K562 (cell line): ENCODE data around the gene TNFAIP3. TPM values are rescaled to one million over a fixed set of nuclear protein-coding genes. Genes with fewer than 3 reads are reported as not detected.

ENCODE experiments used
- ARHGAP35 ChIP-seq: fragments of 450-650 bp; IDR thresholded peaks from 2 replicates; pipeline ENCODE4 v1.6.1; 2018; ENCODE audit not compliant: partially characterized antibody
- ARID3B ChIP-seq: fragments of 250-450 bp; sonication (Bioruptor Pico); IDR thresholded peaks from 2 replicates; pipeline ENCODE4 v1.4.0; 2020; ENCODE audit warnings: borderline replicate concordance
- BHLHE40 ChIP-seq: IDR thresholded peaks from 2 replicates; pipeline ENCODE4 v1.6.1; 2011; ENCODE audit warnings: low read length, improper control_type of control experiment
- CBFA2T2 ChIP-seq: fragments of 450-650 bp; conservative IDR thresholded peaks from 2 replicates; pipeline ENCODE4 v1.6.1; 2017; ENCODE audit warnings: mild to moderate bottlenecking
- CEBPZ ChIP-seq: fragments of 150-350 bp; IDR thresholded peaks from 2 replicates; pipeline ENCODE4 v1.6.1; 2014; ENCODE audit warnings: low read depth, mild to moderate bottlenecking, low read length, borderline replicate concordance
- DEAF1 ChIP-seq: fragments of 450-650 bp; formaldehyde crosslinking; IDR thresholded peaks from 2 replicates; pipeline ENCODE4 v1.4.0; 2020; ENCODE audit warnings: mild to moderate bottlenecking, moderate library complexity
- HCFC1 ChIP-seq: IDR thresholded peaks from 2 replicates; pipeline ENCODE4 v1.6.1; 2012; ENCODE audit warnings: low read depth, low read length, improper control_type of control experiment
- HIVEP1 ChIP-seq: fragments of 250-450 bp; sonication (Bioruptor Pico); IDR thresholded peaks from 2 replicates; pipeline ENCODE4 v1.4.0; 2020; ENCODE audit warnings: mild to moderate bottlenecking
- MECOM ChIP-seq: fragments of 250-450 bp; sonication (Bioruptor Pico); IDR thresholded peaks from 2 replicates; pipeline ENCODE4 v1.8.0; 2022; ENCODE audit warnings: inconsistent platforms
- MXD1 ChIP-seq: fragments of 250-450 bp; sonication (Bioruptor Pico); IDR thresholded peaks from 2 replicates; pipeline ENCODE4 v1.8.0; 2021; ENCODE audit warnings: borderline replicate concordance, mild to moderate bottlenecking, moderate library complexity; ENCODE audit not compliant: poor library complexity, severe bottlenecking
- POLR2H ChIP-seq: IDR thresholded peaks from 2 replicates; pipeline ENCODE4 v1.6.1; 2016; ENCODE audit warnings: missing genetic modification characterization, low read depth, mild to moderate bottlenecking, control low read depth, missing compliant biosample characterization, moderate library complexity
- RBBP5 ChIP-seq: fragments of 200-600 bp; sonication (generic); IDR thresholded peaks from 2 replicates; pipeline ENCODE4 v1.6.1; 2012; ENCODE audit warnings: borderline replicate concordance, mild to moderate bottlenecking, low read length, control low read depth, inconsistent platforms; ENCODE audit not compliant: insufficient read depth, poor library complexity, severe bottlenecking
- ZBTB43 ChIP-seq: sonication (generic); formaldehyde crosslinking; IDR thresholded peaks from 2 replicates; pipeline ENCODE4 v1.8.0; 2023; ENCODE audit warnings: mild to moderate bottlenecking, missing genetic modification reagents
- ZNF354B ChIP-seq: fragments of 250-450 bp; sonication (Bioruptor Pico); IDR thresholded peaks from 2 replicates; pipeline ENCODE4 v1.4.0; 2020
- ZNF444 ChIP-seq: fragments of 250-450 bp; sonication (Bioruptor Pico); IDR thresholded peaks from 2 replicates; pipeline ENCODE4 v1.4.0; 2020; ENCODE audit warnings: mild to moderate bottlenecking, moderate library complexity
- polyA plus RNA-seq, 8 experiments: library from polyadenylated mRNA; depleted of rRNA in 4 of 8; stranded (reverse) in 5 of 8; unstranded in 3 of 8; fragments of >200 nt; fragmentation: Nextera tagmentation in 2 of 8; fragmentation: Illumina TruSeq in 1 of 8; extraction: Ambion mirVana in 2 of 8; extraction: Trizol in 1 of 8; gene quantifications; 2 replicates each; pipeline versions ENCODE4 v1.2.1 to v1.2.3, GENCODE V29; 2011 to 2014; ENCODE audit warnings: inconsistent platforms in 1 of 8, missing spikeins in 1 of 8
- total RNA-seq, 7 experiments: library from RNA; depleted of rRNA in 6 of 7; stranded (reverse); fragments of >200 nt in 6 of 7; fragmentation: Illumina TruSeq in 2 of 7; extraction: Trizol in 2 of 7; gene quantifications; 2 replicates each; pipeline versions ENCODE4 v1.2.1 to v1.2.3, GENCODE V29; 2011 to 2021; ENCODE audit warnings: low replicate concordance in 1 of 7
- TF ChIP-seq, protein P1 (sequence below): fragments of 250-450 bp; sonication (Bioruptor Pico); IDR thresholded peaks from 2 replicates; pipeline ENCODE4 v1.9.0; 2021; ENCODE audit warnings: mild to moderate bottlenecking, inconsistent platforms

The TNFAIP3 gene
- total and polyA plus RNA-seq, 9 of the 15 experiments (the other 6 are each of a cell fraction or from before 2014, with no cell fraction given): 0.79 to 17.0 (median 6.4) TPM

- TF ChIP-seq ARID3B (no peak), MXD1 (CRISPR knock-in tag) (no peak), RBBP5 (no peak), HIVEP1 (CRISPR knock-in tag) (no peak), ARHGAP35 (no peak), ZNF444 (CRISPR knock-in tag) (no peak), HCFC1 (no peak), CBFA2T2 (peak; percentile 30; the same call in 1 of the 2 replicates), ZBTB43 (CRISPR knock-in tag) (no peak), MECOM (CRISPR knock-in tag) (no peak), POLR2H (tag) (no peak), BHLHE40 (0 out of 2 replicates have a peak, but pooled peaks have one; percentile 15), DEAF1 (CRISPR knock-in tag) (no peak), CEBPZ (no peak), ZNF354B (CRISPR knock-in tag) (no peak)
- TF ChIP-seq, protein P1, sequence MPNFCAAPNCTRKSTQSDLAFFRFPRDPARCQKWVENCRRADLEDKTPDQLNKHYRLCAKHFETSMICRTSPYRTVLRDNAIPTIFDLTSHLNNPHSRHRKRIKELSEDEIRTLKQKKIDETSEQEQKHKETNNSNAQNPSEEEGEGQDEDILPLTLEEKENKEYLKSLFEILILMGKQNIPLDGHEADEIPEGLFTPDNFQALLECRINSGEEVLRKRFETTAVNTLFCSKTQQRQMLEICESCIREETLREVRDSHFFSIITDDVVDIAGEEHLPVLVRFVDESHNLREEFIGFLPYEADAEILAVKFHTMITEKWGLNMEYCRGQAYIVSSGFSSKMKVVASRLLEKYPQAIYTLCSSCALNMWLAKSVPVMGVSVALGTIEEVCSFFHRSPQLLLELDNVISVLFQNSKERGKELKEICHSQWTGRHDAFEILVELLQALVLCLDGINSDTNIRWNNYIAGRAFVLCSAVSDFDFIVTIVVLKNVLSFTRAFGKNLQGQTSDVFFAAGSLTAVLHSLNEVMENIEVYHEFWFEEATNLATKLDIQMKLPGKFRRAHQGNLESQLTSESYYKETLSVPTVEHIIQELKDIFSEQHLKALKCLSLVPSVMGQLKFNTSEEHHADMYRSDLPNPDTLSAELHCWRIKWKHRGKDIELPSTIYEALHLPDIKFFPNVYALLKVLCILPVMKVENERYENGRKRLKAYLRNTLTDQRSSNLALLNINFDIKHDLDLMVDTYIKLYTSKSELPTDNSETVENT (CRISPR knock-in tag): no peak
These were observed 59.2 kb downstream of the TNFAIP3 start (continued) for GRCh38 chr6:137926207-137926731.
